Prostate gland (tissue), 2 donors: Measurements from ENCODE around the gene AGPAT2. TPM values are rescaled to one million over a fixed set of nuclear protein-coding genes. Genes with fewer than 3 reads are reported as not detected.

ENCODE experiments used
- DNase-seq: peaks from one replicate; pipeline ENCODE4 v3.0.0-alpha.2; 2019; ENCODE audit warnings: low spot score
- H3K27ac ChIP-seq, 2 donors: fragments of 200-600 bp; sonication (generic); 2 replicates each; pipeline ENCODE4 v1.5.1; 2017 to 2019
- H3K27me3 ChIP-seq: fragments of 200-600 bp; sonication (generic); replicated peaks from 2 replicates; pipeline ENCODE4 v1.5.1; 2019; ENCODE audit not compliant: insufficient read depth
- H3K36me3 ChIP-seq, 2 donors: fragments of 200-600 bp; sonication (generic); 1 replicate in 1 of 2; 2 replicates in 1 of 2; pipeline versions ENCODE4 v1.5.1 to v1.8.1; 2017 to 2019
- H3K4me1 ChIP-seq: fragments of 200-600 bp; sonication (generic); replicated peaks from 2 replicates; pipeline ENCODE4 v1.5.1; 2019
- H3K4me3 ChIP-seq, 2 donors: fragments of 200-600 bp; sonication (generic); 2 replicates each; pipeline ENCODE4 v1.5.1; 2017 to 2019
- H3K9me3 ChIP-seq: fragments of 200-600 bp; sonication (generic); 2 replicates; pipeline ENCODE4 v1.5.1; 2017
- POLR2A ChIP-seq: fragments of 450-650 bp; IDR thresholded peaks from one replicate; pipeline ENCODE4 v1.6.1; 2016; ENCODE audit warnings: antibody characterized with exemption, mild to moderate bottlenecking
- POLR2AphosphoS5 ChIP-seq: sonication (generic); formaldehyde crosslinking; IDR thresholded peaks from one replicate; pipeline ENCODE4 v1.6.1; 2017; ENCODE audit warnings: antibody characterized with exemption
- WGBS: methylation state at CpG from one replicate; pipeline ENCODE4 v1.1.5; 2018; 5-methylcytosine and 5-hydroxymethylcytosine counted together
- intact Hi-C: fragments of 100-400 bp; cut with DNase I; formaldehyde crosslinking; loops from one replicate; pipeline ENCODE4 v1.14.2; 2022
- total RNA-seq, 2 donors: library from RNA; depleted of rRNA; stranded (reverse); fragments of >200 nt; gene quantifications; one replicate each; pipeline ENCODE4 v1.1.0, GENCODE V29; 2016
- TF ChIP-seq, protein P1 (sequence below), 4 experiments: fragments of 200-600 bp in 2 of 4; fragments of 450-650 bp in 2 of 4; sonication (generic) in 2 of 4; IDR thresholded peaks; 1 replicate in 3 of 4; 2 replicates in 1 of 4; pipeline ENCODE4 v1.5.1; 2016 to 2019; ENCODE audit warnings: antibody characterized with exemption in 4 of 4, mild to moderate bottlenecking in 2 of 4, moderate library complexity in 2 of 4

AGPAT2 gene
- total RNA-seq, 2 donors from 2014 or later: 44.9 to 50.0 TPM

DNA sequence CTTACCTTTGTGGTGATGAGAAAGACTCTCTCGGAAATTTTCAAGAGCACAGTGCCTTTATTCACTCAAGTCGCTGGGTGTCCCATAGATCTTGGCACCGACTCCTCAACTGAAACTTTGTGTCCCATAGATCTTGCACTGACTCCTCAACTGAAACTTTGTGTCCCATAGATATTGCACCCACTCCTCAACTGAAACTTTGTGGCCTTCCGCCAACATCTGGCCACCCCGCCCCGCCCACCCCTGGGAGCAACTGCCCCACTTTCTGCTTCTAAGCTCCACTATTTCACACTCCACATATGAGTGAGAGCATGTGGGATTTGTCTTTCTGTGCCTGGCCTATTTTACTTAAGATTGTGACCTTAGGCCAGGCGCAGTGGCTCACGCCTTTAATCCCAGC is 37.2 kb downstream of the AGPAT2 start:
- 92% methylated on average over 8 of the region's 8 CpGs for WGBS
- intact Hi-C loops: no loop called here
- no peaks in the 10 kb centered on the region for H3K36me3 ChIP-seq
- H3K9me3 ChIP-seq: no peaks in the 10 kb centered on the region
- TF ChIP-seq, protein P1, sequence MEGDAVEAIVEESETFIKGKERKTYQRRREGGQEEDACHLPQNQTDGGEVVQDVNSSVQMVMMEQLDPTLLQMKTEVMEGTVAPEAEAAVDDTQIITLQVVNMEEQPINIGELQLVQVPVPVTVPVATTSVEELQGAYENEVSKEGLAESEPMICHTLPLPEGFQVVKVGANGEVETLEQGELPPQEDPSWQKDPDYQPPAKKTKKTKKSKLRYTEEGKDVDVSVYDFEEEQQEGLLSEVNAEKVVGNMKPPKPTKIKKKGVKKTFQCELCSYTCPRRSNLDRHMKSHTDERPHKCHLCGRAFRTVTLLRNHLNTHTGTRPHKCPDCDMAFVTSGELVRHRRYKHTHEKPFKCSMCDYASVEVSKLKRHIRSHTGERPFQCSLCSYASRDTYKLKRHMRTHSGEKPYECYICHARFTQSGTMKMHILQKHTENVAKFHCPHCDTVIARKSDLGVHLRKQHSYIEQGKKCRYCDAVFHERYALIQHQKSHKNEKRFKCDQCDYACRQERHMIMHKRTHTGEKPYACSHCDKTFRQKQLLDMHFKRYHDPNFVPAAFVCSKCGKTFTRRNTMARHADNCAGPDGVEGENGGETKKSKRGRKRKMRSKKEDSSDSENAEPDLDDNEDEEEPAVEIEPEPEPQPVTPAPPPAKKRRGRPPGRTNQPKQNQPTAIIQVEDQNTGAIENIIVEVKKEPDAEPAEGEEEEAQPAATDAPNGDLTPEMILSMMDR (IDR thresholded peaks at IDR 0.05): no peak
- TF ChIP-seq POLR2AphosphoS5: no peak
- no peak for TF ChIP-seq POLR2A
- H3K27ac ChIP-seq: no peak overlapping the region
- no peaks in the 10 kb centered on the region for H3K27me3 ChIP-seq
- no peak overlapping the region for H3K4me3 ChIP-seq
- H3K4me1 ChIP-seq: no peaks in the 10 kb centered on the region
- no peak for DNase-seq

- H3K27ac ChIP-seq: no peak overlapping the region
- no peaks in the 10 kb centered on the region for H3K9me3 ChIP-seq
- no peak for DNase-seq
- no peaks in the 10 kb centered on the region for H3K36me3 ChIP-seq
- WGBS: 42% methylated on average over 16 of the region's 16 CpGs
- no peak overlapping the region for H3K4me3 ChIP-seq
- no peaks in the 10 kb centered on the region for H3K27me3 ChIP-seq
- no peaks in the 10 kb centered on the region for H3K4me1 ChIP-seq
- TF ChIP-seq POLR2A (no peak), POLR2AphosphoS5 (no peak)
- TF ChIP-seq, protein P1 (IDR thresholded peaks at IDR 0.05): no peak
- intact Hi-C loops: no loop called here
Measured at GRCh38 chr9:136648751-136649150, 38.5 kb downstream of the AGPAT2 start.

DNA sequence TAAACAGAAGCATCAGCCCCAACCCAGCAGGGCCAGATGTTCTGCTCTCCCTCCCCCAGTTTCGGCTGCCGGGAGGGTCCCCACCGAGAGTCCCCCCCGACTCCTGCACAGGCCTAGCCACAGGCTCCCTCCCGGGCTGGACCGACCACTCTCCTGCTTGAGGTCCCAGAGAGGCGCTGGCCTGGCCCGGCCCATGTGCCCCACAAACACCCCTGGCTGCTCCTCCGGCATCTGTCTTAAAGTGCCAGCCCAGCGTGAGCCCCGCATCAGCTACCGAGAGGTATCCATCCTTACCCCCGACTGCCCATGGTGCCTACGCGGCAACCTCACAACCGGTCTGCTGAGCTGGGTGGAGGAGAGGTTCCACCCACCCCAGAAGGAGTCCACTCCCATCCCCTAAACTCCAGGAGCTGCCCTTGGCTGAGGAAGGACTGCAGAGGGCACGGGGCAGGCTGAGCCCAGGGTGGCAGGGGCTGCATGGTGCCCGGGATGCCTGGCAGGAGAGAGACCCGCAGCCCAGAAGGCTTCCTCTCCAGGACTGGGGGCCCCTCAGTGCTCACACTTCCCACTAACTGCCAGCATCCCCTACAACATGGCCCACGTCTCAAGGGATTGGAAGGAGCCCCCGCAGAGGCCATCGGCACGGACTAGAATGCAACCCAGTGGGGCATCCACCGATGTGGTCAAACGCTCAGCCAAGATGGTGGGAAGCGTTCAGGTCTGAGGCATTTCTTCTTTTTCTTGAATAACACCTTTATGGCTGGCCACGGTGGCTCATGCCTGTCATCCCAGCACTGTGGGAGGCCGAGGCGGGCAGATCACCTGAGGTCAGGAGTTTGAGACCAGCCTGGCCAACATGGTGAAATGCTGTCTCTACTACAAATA is 40.2 kb downstream of the AGPAT2 start:
- 80% methylated on average over 29 of the region's 29 CpGs for WGBS

GRCh38 chr9:136645903-136646754 is 41.1 kb downstream of the AGPAT2 start:
- intact Hi-C loops: no loop called here
- no peak overlapping the region for H3K4me3 ChIP-seq
- 66% methylated on average over 40 of the region's 40 CpGs for whole genome bisulfite sequencing
- TF ChIP-seq POLR2AphosphoS5 (no peak), POLR2A (no peak)
- TF ChIP-seq, protein P1 (IDR thresholded peaks at IDR 0.05): no peak
- no peaks in the 10 kb centered on the region for H3K36me3 ChIP-seq
- no peak overlapping the region for H3K27ac ChIP-seq
- no peaks in the 10 kb centered on the region for H3K27me3 ChIP-seq
- no peak for DNase-seq
- H3K4me1 ChIP-seq: no peaks in the 10 kb centered on the region
- no peaks in the 10 kb centered on the region for H3K9me3 ChIP-seq

More for the DNA sequence above, 40.2 kb downstream of the AGPAT2 start:
- Histone ChIP-seq H3K27ac (no peak overlapping the region), H3K27me3 (no peaks in the 10 kb centered on the region), H3K9me3 (no peaks in the 10 kb centered on the region), H3K4me1 (no peaks in the 10 kb centered on the region), H3K36me3 (no peaks in the 10 kb centered on the region), H3K4me3 (no peak overlapping the region)
- DNase-seq: no peak
- intact Hi-C loops: no loop called here
- TF ChIP-seq POLR2A: no peak
- no peak for TF ChIP-seq POLR2AphosphoS5
- TF ChIP-seq, protein P1 (IDR thresholded peaks at IDR 0.05): no peak
